GM06990 (cell line): ENCODE measurements around the gene SLC16A2.

Experiments
- DNase-seq: peaks from one replicate; pipeline ENCODE4 v3.0.0-alpha.2; 2011; ENCODE audit not compliant: insufficient read length; ENCODE audit errors: extremely low read depth
- H3K27me3 ChIP-seq: replicated peaks from 2 replicates; pipeline ENCODE4 v1.6.0; 2011; ENCODE audit warnings: low read length; ENCODE audit not compliant: control insufficient read depth, insufficient read depth
- H3K36me3 ChIP-seq: 2 replicates; pipeline ENCODE4 v1.5.1; 2011; ENCODE audit warnings: low read length; ENCODE audit not compliant: control insufficient read depth, insufficient read depth
- H3K4me3 ChIP-seq: replicated peaks from 2 replicates; pipeline ENCODE4 v1.5.1; 2011; ENCODE audit warnings: low read depth, mild to moderate bottlenecking, control low read depth, low read length
- CTCF ChIP-seq: IDR thresholded peaks from 2 replicates; pipeline ENCODE4 v1.5.1; 2011; ENCODE audit warnings: low read length, control low read depth, mild to moderate bottlenecking, inconsistent platforms; ENCODE audit not compliant: insufficient read depth, poor library complexity, severe bottlenecking

SLC16A2 gene

GRCh38 chrX:74551934-74552333, 130.6 kb downstream of the SLC16A2 start:
- DNase-seq = no peak
- no peak for TF ChIP-seq CTCF
- H3K4me3 ChIP-seq = no peak overlapping the region
- H3K27me3 ChIP-seq = no peaks in the 10 kb centered on the region
- H3K36me3 ChIP-seq = no peaks in the 10 kb centered on the region

GRCh38 chrX:74557378-74557777, 136.1 kb downstream of the SLC16A2 start:
- Histone ChIP-seq H3K27me3 (no peaks in the 10 kb centered on the region), H3K4me3 (no peak overlapping the region), H3K36me3 (no peaks in the 10 kb centered on the region)
- DNase-seq = no peak
- TF ChIP-seq CTCF = no peak

GRCh38 chrX:74578137-74578536, 156.8 kb downstream of the SLC16A2 start:
- Histone ChIP-seq H3K4me3 (no peak overlapping the region), H3K36me3 (no peaks in the 10 kb centered on the region), H3K27me3 (no peaks in the 10 kb centered on the region)
- no peak for TF ChIP-seq CTCF
- DNase-seq = peak; percentile 9

- no peaks in the 10 kb centered on the region for H3K36me3 ChIP-seq
- TF ChIP-seq CTCF = no peak
- DNase-seq = no peak
- H3K27me3 ChIP-seq = no peaks in the 10 kb centered on the region
- no peak overlapping the region for H3K4me3 ChIP-seq
Observed at GRCh38 chrX:74579597-74580198, 158.4 kb downstream of the SLC16A2 start.
